HG02678 (cell line): ENCODE results near the gene KCNJ18.
A peak's percentile ranks its signal among the peaks of the same experiment; 100 is the strongest.
"Not testable (repeated sequence)": the region's sequence is repeated elsewhere in the genome, so short reads cannot be mapped to it uniquely, and the experiment has no call there.

Source experiments
- ATAC-seq: cut with Tn5 transposase; IDR thresholded peaks from one replicate; pipeline ENCODE4 v1.9.1; 2021; ENCODE audit warnings: mild to moderate bottlenecking, moderate library complexity; ENCODE audit not compliant: unreplicated experiment

Gene KCNJ18

DNA sequence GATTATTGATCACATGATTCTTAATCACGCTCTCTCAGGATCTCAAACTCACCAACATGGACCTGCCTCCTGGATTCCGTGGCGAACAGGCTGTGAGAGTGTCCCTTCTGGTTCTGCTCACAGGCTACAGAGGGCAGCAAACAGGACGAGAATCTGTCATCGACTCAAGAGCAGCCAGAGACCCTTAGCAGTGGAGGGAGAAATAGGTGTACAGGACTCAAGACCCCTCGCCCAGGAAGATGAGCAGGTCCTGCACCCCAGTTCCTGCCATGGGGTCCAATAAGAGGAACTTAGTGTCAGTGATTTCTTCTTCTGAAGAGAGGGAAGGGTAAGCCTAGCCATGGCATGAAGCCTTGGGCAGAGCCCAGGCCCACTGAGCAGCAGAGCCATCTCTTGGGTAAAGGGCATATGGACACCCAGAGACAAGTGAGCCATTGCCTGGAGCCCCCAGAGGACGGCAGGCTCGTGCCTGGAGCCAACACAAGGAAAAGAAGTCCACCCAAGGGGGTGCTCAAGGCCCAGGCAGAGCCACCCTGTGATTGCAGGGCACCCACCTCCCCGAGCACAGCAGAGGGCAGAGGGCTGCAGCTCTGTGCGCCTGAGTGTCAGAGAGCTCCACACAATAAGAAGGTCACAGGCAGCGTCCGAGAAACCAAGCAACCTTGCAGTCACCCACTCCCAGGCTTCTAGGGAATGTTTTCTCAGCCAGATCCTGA, 27.3 kb downstream of the KCNJ18 start:
- ATAC-seq: not testable (repeated sequence)

GRCh38 chr17:21720566-21720965, 28.2 kb downstream of the KCNJ18 start:
- not testable (repeated sequence) for ATAC-seq

- ATAC-seq: not testable (repeated sequence)
These were observed 29.9 kb downstream of the KCNJ18 start for GRCh38 chr17:21722268-21722667.

GRCh38 chr17:21724216-21725006, 32.1 kb downstream of the KCNJ18 start:
- not testable (repeated sequence) for ATAC-seq

DNA sequence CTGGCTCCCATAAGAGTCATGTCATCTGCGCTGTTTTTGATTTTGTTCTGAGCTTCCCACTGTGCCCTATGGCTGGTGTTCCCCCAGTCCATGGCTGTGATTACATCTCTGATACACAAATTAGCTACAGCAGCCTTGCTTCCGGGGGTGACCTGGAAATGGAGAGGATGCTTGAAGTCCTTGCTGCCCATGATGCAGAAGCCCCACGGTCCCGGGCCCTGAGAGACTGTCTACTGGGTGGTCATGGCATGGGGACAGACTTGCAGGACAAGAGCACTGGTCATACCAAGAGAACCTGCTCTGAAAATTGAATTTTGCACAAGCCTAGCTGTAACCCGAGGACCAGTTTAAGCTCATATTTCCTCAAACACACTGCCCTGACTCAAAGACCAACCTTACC, 38.8 kb downstream of the KCNJ18 start:
- not testable (repeated sequence) for ATAC-seq

DNA sequence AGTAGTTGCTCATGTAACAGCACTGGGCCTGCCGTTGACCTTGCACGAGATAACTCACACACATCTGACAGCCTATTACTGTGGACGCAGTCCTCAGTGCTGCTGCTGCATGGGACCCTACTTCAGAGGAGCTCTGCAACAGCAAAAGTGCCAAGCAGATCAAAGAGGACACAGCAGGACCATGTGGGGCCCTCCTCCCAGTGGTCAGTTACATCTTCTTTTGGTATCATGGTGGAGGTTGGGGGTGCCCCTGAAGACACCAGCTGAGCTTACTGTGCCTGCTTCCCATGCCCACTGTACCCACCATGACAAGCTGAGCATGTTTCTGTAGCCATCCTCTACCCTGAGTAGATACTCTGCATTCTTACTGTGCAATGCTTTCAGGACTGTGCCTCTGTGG, 41.6 kb downstream of the KCNJ18 start:
- ATAC-seq: not testable (repeated sequence)

DNA sequence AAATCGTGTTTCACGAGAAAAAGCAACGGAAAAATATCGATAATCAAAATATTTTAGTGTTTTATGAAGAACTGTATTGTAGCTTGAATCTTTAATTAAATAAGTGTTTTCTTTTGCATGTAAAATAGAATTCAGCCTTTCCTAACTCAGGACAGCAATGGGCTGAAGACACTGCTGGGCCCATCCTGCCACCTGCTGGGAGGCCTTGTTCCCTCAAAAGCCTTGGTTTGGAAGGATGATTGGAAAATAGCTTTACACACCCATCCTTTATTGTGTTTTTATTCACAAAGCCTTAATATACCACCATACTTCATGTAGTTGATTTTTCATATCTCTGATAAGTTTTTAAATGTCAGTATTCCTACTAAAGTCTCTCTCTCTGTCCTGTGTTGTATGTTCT, 43.5 kb downstream of the KCNJ18 start:
- ATAC-seq: not testable (repeated sequence)

DNA sequence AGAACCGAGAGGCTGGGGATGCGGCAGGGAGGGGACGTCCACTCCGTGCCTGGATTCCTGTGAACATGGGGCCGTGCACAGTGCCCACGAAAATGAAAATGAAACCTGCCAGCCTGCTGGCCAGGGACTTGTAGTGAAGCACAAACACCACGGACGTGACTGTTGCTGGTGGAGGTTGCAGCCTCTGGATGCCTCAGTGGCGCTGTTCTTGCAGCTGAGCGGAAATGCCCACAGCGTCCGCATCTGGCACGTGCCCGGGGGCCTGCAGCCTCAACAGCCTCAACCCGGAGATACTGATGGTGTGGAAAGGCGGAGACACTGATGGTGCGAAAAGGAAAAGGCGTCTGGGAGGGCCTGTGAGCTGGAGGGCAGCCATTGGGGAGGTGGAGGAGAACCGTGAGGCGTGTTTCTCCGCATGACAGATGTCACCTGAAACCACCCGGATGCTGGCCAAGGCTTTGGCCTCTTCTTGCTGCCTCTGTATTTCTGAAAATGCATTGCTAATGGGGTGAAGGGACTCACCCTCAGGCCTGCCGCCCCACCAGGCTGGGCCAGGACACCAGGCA, 44.8 kb downstream of the KCNJ18 start:
- not testable (repeated sequence) for ATAC-seq

DNA sequence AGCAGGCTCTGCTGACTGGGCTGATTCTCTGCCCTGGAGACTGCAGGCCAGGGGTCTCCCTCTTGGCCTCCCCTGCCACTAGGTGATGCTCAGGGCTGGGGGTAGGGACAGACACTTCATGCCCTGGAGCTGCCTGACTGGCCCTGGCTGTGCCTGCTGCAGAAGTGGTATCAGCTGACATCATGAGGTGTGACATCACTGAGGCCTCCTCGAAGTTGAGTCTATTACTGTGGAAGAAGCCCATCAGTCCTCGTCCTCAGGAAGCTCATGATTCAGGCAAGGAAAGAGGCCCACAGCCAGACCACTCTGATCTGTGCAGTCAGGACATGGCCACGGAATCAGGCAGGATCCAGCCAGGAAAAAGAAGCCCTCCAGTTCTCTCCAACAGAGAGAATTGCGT, 45.9 kb downstream of the KCNJ18 start:
- ATAC-seq: not testable (repeated sequence)

GRCh38 chr17:21738877-21739474, 46.7 kb downstream of the KCNJ18 start:
- peak; percentile 60 for ATAC-seq

DNA sequence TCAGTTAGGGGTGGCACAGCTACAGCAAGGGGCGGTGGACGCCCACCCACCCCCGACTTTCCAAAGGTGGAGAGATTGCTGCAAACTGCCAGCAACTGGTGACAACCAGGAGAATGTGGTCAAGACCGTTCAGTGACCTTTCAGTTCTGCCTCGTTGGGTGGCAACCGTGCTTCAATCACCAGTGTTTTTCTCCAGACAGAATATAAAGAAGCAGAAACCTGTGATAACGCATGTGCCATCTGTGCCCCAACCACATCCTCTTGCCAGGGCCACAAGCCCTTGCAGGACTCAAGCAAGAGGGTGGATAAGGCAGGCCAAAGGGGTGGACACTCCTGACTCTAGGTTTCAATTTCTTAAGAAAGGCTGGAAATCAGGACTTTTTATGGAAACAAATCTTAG, 47.2 kb downstream of the KCNJ18 start:
- not testable (repeated sequence) for ATAC-seq

DNA sequence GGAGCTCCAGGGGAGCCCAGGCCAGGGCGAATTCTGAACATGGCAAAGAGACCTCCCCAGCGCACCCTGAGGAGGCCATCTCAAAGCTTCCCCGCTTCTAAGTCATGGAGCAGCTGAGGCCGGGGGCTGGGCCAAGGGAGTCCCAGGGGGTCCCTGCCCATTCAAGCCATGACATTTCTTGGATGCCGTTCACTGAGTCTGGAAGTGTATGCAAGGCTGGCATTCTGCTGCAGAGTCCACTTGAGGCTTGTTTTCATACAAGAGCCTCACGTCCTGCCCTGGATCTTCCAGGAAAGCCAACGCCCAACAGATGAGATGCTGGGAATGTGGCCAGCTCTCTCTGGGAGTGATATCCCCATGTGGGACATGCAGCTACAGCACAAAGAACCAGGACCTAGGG, 48.5 kb downstream of the KCNJ18 start:
- not testable (repeated sequence) for ATAC-seq

DNA sequence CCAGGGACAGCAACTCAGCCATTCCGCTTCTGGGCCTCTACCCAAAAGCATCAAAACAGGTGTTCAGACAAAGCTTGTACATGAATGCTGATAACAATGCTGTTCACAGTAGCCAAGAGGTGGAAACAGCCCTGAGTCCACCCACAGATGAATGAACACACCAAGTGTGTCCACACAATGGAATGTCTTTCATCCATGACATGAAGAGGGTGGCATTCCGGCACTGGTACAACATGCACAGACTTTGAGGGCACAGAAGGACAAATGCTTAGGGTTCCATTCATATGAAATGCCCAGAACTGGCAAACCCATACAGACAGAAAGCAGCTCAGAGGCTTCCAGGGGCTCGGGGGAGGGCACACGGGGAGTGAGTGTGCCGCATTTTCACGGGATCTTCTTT, 49.2 kb downstream of the KCNJ18 start:
- ATAC-seq: not testable (repeated sequence)

GRCh38 chr17:21742326-21742725, 50.0 kb downstream of the KCNJ18 start:
- ATAC-seq: no peak

GRCh38 chr17:21744151-21744550, 51.8 kb downstream of the KCNJ18 start:
- ATAC-seq: not testable (repeated sequence)

DNA sequence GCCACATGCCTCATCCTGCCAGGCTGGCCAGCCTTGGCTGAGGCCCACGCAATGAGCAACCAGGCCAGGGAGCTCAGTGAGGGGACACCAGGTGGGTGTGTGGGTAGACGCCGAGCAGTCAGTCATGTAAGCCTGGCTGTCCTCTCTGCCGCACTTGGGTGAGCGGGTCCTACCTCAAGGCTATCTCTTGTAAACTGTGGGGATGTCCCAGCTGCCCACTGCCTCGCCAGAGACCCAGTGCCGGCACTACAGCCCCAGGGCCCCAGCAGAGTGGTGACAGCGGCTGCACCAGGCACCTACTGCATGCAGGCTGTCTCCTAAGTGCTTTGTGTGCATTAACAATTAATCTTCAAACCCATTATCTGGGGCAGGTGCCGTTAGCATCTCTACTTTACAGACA, 52.3 kb downstream of the KCNJ18 start:
- not testable (repeated sequence) for ATAC-seq

GRCh38 chr17:21745385-21746054, 53.2 kb downstream of the KCNJ18 start:
- not testable (repeated sequence) for ATAC-seq

DNA sequence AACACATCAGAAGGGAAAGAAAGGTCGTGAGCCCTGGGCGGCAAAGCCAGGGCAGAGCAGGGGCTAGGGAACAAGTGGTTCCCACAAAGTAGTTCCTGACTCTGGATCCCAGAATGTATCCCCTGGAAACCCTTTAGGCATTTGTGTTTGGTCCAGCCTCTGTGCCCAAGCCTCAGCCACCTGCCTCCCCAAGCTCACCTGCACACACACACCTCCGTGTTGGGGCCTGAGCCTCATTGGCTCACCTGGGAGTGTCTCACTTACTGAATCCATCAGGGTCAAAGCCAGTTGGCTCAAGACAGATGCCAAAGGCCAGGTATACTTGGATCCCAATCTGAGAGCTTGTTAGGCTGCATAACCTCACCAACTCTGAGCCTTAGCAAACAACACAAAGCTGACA, 54.1 kb downstream of the KCNJ18 start:
- ATAC-seq: not testable (repeated sequence)

GRCh38 chr17:21747195-21747915, 55.0 kb downstream of the KCNJ18 start:
- not testable (repeated sequence) for ATAC-seq

- not testable (repeated sequence) for ATAC-seq
These were observed 56.4 kb downstream of the KCNJ18 start for GRCh38 chr17:21748686-21749085.
